K562 (cell line): ENCODE results near the gene TRIP6. TPM values are rescaled to one million over a fixed set of nuclear protein-coding genes. Genes with fewer than 3 reads are reported as not detected.

Source experiments
- ARNT ChIP-seq, 2 experiments: fragments of 450-650 bp; IDR thresholded peaks; 2 replicates each; pipeline ENCODE4 v1.6.1; 2016; ENCODE audit warnings: mild to moderate bottlenecking in 1 of 2
- BCL6 ChIP-seq: fragments of 250-450 bp; sonication (Bioruptor Pico); IDR thresholded peaks from 2 replicates; pipeline ENCODE4 v1.4.0; 2020
- BRCA1 ChIP-seq, 2 experiments: fragments of 450-650 bp in 1 of 2; sonication (generic) in 1 of 2; formaldehyde crosslinking in 1 of 2; IDR thresholded peaks; 2 replicates each; pipeline versions ENCODE4 v1.5.0 to v1.6.1; 2017 to 2020; ENCODE audit warnings: mild to moderate bottlenecking in 1 of 2, missing genetic modification reagents in 1 of 2
- CHD2 ChIP-seq: IDR thresholded peaks from 2 replicates; pipeline ENCODE4 v1.6.1; 2011; ENCODE audit warnings: low read depth, low read length
- CREB1 ChIP-seq, 2 experiments: sonication (generic) in 1 of 2; formaldehyde crosslinking in 1 of 2; IDR thresholded peaks; 2 replicates each; pipeline versions ENCODE4 v1.6.1 to v1.8.0; 2012 to 2022; ENCODE audit warnings: inconsistent platforms in 1 of 2, mild to moderate bottlenecking in 1 of 2, missing genetic modification reagents in 1 of 2, moderate library complexity in 1 of 2
- ELF1 ChIP-seq: fragments of 200-800 bp; sonication (Bioruptor generic); IDR thresholded peaks from 2 replicates; pipeline ENCODE4 v1.6.1; 2016; ENCODE audit warnings: missing genetic modification characterization, missing compliant biosample characterization
- HNRNPUL1 ChIP-seq: fragments of 200-400 bp; formaldehyde crosslinking; IDR thresholded peaks from 2 replicates; pipeline ENCODE4 v1.6.1; 2017; ENCODE audit warnings: low read length
- KDM5B ChIP-seq: fragments of 200-600 bp; sonication (generic); IDR thresholded peaks from 2 replicates; pipeline ENCODE4 v1.6.1; 2012; ENCODE audit warnings: low read depth, mild to moderate bottlenecking, moderate library complexity, low read length, control low read depth, inconsistent platforms; ENCODE audit not compliant: insufficient replicate concordance
- KLF13 ChIP-seq: fragments of 450-650 bp; IDR thresholded peaks from 2 replicates; pipeline ENCODE4 v1.6.1; 2016; ENCODE audit warnings: missing genetic modification characterization, low read depth, mild to moderate bottlenecking, missing compliant biosample characterization, moderate library complexity, borderline replicate concordance
- KLF6 ChIP-seq: fragments of 250-450 bp; sonication (Bioruptor Pico); IDR thresholded peaks from 2 replicates; pipeline ENCODE4 v1.4.0; 2020; ENCODE audit warnings: mild to moderate bottlenecking, moderate library complexity, borderline replicate concordance
- NELFE ChIP-seq: IDR thresholded peaks from 2 replicates; pipeline ENCODE4 v1.6.1; 2011; ENCODE audit warnings: mild to moderate bottlenecking; ENCODE audit not compliant: insufficient read depth, insufficient read length
- POLR2AphosphoS2 ChIP-seq: IDR thresholded peaks from 2 replicates; pipeline ENCODE4 v1.6.1; 2012; ENCODE audit warnings: low read length, improper control_type of control experiment
- SAFB ChIP-seq: fragments of 200-400 bp; formaldehyde crosslinking; IDR thresholded peaks from 2 replicates; pipeline ENCODE4 v1.6.1; 2017; ENCODE audit warnings: low read depth, low read length, borderline replicate concordance
- SMAD3 ChIP-seq: fragments of 450-650 bp; formaldehyde crosslinking; conservative IDR thresholded peaks from 2 replicates; pipeline ENCODE4 v1.4.0; 2020; ENCODE audit warnings: mild to moderate bottlenecking
- TRIM24 ChIP-seq, 2 experiments: fragments of 450-650 bp; IDR thresholded peaks; 2 replicates each; pipeline ENCODE4 v1.6.1; 2016
- XRCC3 ChIP-seq: fragments of 450-650 bp; IDR thresholded peaks from 2 replicates; pipeline ENCODE4 v1.6.1; 2017; ENCODE audit warnings: mild to moderate bottlenecking, moderate library complexity
- ZNF3 ChIP-seq: fragments of 250-450 bp; sonication (Bioruptor Pico); IDR thresholded peaks from 2 replicates; pipeline ENCODE4 v1.5.0; 2021; ENCODE audit warnings: mild to moderate bottlenecking, moderate library complexity
- ZNF347 ChIP-seq: fragments of 450-650 bp; formaldehyde crosslinking; IDR thresholded peaks from 2 replicates; pipeline ENCODE4 v1.4.0; 2020; ENCODE audit warnings: low read depth, mild to moderate bottlenecking, moderate library complexity
- polyA plus RNA-seq, 8 experiments: library from polyadenylated mRNA; depleted of rRNA in 4 of 8; stranded (reverse) in 5 of 8; unstranded in 3 of 8; fragments of >200 nt; fragmentation: Nextera tagmentation in 2 of 8; fragmentation: Illumina TruSeq in 1 of 8; extraction: Ambion mirVana in 2 of 8; extraction: Trizol in 1 of 8; gene quantifications; 2 replicates each; pipeline versions ENCODE4 v1.2.1 to v1.2.3, GENCODE V29; 2011 to 2014; ENCODE audit warnings: inconsistent platforms in 1 of 8, missing spikeins in 1 of 8
- total RNA-seq, 7 experiments: library from RNA; depleted of rRNA in 6 of 7; stranded (reverse); fragments of >200 nt in 6 of 7; fragmentation: Illumina TruSeq in 2 of 7; extraction: Trizol in 2 of 7; gene quantifications; 2 replicates each; pipeline versions ENCODE4 v1.2.1 to v1.2.3, GENCODE V29; 2011 to 2021; ENCODE audit warnings: low replicate concordance in 1 of 7
- TF ChIP-seq, protein P1 (sequence below): fragments of 450-650 bp; formaldehyde crosslinking; IDR thresholded peaks from 2 replicates; pipeline ENCODE4 v1.4.0; 2020; ENCODE audit warnings: mild to moderate bottlenecking, moderate library complexity
- TF ChIP-seq, protein P2 (sequence below): fragments of 450-650 bp; formaldehyde crosslinking; IDR thresholded peaks from 2 replicates; pipeline ENCODE4 v1.4.0; 2022; ENCODE audit warnings: missing genetic modification characterization
- TF ChIP-seq, protein P3 (sequence below): sonication (generic); formaldehyde crosslinking; IDR thresholded peaks from 2 replicates; pipeline ENCODE4 v1.8.0; 2022; ENCODE audit warnings: mild to moderate bottlenecking, missing genetic modification reagents

Gene TRIP6
- total and polyA plus RNA-seq, 9 of the 15 experiments (the other 6 are each of a cell fraction or from before 2014, with no cell fraction given) = 5.9 to 141 (median 54.0) TPM

DNA sequence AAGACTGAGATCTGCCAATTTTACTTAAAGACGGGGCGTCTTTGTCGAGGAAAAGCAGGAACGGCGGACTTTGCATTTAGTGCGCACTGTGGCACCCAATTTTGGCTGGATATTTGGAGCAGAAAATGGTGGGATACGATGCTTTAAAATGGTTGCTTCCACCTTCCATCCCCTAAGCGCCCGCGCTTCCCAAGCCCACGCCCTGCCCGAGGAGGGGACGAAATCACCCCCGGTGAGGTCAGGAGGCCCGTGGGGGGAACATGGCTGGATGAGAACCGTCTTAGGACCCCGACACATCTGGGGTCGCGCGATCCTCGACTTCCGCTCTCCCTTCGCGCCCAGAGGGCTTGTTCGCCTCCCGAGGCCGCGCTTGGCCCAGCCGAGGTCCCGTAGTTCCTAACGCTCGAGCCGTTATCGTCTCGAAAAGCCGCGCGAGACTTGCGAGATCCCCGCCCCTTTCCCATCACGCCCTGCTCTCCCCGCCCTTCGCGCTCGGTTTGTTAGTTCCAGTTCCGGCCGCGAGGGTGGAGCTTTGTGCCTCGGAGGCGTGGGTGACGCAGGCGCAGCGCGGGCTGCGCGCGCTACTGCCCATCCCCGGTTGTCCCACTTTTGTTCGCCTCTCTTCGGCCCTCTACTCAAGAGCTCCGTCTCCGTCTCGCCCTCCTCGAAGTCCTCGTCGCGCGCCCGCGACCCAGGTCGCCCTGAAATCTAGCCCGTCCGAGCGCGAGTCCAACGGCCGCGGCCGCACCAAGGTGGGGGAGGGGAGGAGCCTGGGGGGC, 7.6 kb downstream of the TRIP6 start, which contains the start of gene SRRT (continued):
- TF ChIP-seq XRCC3 (no peak), TRIM24 (IDR thresholded peaks at IDR 0.05) (peak in 1 of 2 experiments; percentile 66; a peak in 1 of 4 replicates), SMAD3 (peak; percentile 92), POLR2AphosphoS2 (peak; percentile 96), HNRNPUL1 (no peak), KLF13 (tag) (0 out of 2 replicates have a peak, but pooled peaks have one; percentile 18), ARNT (IDR thresholded peaks at IDR 0.05) (0 out of 4 replicates have a peak, but pooled peaks have one; percentile 40 to 52), BCL6 (CRISPR knock-in tag) (no peak), CHD2 (peak; percentile 98), SAFB (no peak), KLF6 (peak; percentile 32; the same call in 1 of the 2 replicates), CREB1 (IDR thresholded peaks at IDR 0.05) (peak; percentile 71; the same call in 1 of the 2 replicates), CREB1 (CRISPR knock-in tag; IDR thresholded peaks at IDR 0.05) (peak; percentile 85), ZNF347 (CRISPR knock-in tag) (no peak), KDM5B (peak; percentile 91), BRCA1 (IDR thresholded peaks at IDR 0.05) (no peak), BRCA1 (CRISPR knock-in tag; IDR thresholded peaks at IDR 0.05) (no peak), NELFE (peak; percentile 74), ZNF3 (CRISPR knock-in tag) (no peak), ELF1 (tag) (peak; percentile 89)
- TF ChIP-seq, protein P1, sequence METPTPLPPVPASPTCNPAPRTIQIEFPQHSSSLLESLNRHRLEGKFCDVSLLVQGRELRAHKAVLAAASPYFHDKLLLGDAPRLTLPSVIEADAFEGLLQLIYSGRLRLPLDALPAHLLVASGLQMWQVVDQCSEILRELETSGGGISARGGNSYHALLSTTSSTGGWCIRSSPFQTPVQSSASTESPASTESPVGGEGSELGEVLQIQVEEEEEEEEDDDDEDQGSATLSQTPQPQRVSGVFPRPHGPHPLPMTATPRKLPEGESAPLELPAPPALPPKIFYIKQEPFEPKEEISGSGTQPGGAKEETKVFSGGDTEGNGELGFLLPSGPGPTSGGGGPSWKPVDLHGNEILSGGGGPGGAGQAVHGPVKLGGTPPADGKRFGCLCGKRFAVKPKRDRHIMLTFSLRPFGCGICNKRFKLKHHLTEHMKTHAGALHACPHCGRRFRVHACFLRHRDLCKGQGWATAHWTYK (CRISPR knock-in tag) = peak; percentile 84
- TF ChIP-seq, protein P2, sequence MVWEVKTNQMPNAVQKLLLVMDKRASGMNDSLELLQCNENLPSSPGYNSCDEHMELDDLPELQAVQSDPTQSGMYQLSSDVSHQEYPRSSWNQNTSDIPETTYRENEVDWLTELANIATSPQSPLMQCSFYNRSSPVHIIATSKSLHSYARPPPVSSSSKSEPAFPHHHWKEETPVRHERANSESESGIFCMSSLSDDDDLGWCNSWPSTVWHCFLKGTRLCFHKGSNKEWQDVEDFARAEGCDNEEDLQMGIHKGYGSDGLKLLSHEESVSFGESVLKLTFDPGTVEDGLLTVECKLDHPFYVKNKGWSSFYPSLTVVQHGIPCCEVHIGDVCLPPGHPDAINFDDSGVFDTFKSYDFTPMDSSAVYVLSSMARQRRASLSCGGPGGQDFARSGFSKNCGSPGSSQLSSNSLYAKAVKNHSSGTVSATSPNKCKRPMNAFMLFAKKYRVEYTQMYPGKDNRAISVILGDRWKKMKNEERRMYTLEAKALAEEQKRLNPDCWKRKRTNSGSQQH = peak; percentile 96
- TF ChIP-seq, protein P3, sequence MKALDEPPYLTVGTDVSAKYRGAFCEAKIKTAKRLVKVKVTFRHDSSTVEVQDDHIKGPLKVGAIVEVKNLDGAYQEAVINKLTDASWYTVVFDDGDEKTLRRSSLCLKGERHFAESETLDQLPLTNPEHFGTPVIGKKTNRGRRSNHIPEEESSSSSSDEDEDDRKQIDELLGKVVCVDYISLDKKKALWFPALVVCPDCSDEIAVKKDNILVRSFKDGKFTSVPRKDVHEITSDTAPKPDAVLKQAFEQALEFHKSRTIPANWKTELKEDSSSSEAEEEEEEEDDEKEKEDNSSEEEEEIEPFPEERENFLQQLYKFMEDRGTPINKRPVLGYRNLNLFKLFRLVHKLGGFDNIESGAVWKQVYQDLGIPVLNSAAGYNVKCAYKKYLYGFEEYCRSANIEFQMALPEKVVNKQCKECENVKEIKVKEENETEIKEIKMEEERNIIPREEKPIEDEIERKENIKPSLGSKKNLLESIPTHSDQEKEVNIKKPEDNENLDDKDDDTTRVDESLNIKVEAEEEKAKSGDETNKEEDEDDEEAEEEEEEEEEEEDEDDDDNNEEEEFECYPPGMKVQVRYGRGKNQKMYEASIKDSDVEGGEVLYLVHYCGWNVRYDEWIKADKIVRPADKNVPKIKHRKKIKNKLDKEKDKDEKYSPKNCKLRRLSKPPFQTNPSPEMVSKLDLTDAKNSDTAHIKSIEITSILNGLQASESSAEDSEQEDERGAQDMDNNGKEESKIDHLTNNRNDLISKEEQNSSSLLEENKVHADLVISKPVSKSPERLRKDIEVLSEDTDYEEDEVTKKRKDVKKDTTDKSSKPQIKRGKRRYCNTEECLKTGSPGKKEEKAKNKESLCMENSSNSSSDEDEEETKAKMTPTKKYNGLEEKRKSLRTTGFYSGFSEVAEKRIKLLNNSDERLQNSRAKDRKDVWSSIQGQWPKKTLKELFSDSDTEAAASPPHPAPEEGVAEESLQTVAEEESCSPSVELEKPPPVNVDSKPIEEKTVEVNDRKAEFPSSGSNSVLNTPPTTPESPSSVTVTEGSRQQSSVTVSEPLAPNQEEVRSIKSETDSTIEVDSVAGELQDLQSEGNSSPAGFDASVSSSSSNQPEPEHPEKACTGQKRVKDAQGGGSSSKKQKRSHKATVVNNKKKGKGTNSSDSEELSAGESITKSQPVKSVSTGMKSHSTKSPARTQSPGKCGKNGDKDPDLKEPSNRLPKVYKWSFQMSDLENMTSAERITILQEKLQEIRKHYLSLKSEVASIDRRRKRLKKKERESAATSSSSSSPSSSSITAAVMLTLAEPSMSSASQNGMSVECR (CRISPR knock-in tag) = peak; percentile 70
